K562 (cell line): ENCODE data around the gene DDX39A. TPM values are rescaled to one million over a fixed set of nuclear protein-coding genes. Genes with fewer than 3 reads are reported as not detected.

Experiments
- CTCFL ChIP-seq: IDR thresholded peaks from 2 replicates; pipeline ENCODE4 v1.6.1; 2011; ENCODE audit warnings: borderline replicate concordance, low read depth, mild to moderate bottlenecking, moderate library complexity, low read length; ENCODE audit not compliant: insufficient read depth, poor library complexity, severe bottlenecking
- FOXA3 ChIP-seq, 2 experiments: fragments of 450-650 bp in 1 of 2; sonication (generic) in 1 of 2; formaldehyde crosslinking; IDR thresholded peaks in 1 of 2; conservative IDR thresholded peaks in 1 of 2; 2 replicates each; pipeline versions ENCODE4 v1.4.0 to v1.8.0; 2020 to 2022; ENCODE audit warnings: mild to moderate bottlenecking in 2 of 2, missing genetic modification reagents in 1 of 2
- FOXJ3 ChIP-seq: sonication (generic); formaldehyde crosslinking; IDR thresholded peaks from 2 replicates; pipeline ENCODE4 v1.4.0; 2020; ENCODE audit warnings: mild to moderate bottlenecking, missing genetic modification reagents
- FOXK1 ChIP-seq: sonication (generic); formaldehyde crosslinking; IDR thresholded peaks from 2 replicates; pipeline ENCODE4 v1.8.0; 2022; ENCODE audit warnings: missing genetic modification reagents, mild to moderate bottlenecking, borderline replicate concordance
- KAT7 ChIP-seq: sonication (generic); formaldehyde crosslinking; IDR thresholded peaks from 2 replicates; pipeline ENCODE4 v1.8.0; 2022; ENCODE audit warnings: missing genetic modification reagents, mild to moderate bottlenecking, borderline replicate concordance
- NFE2 ChIP-seq: IDR thresholded peaks from 2 replicates; pipeline ENCODE4 v1.6.1; 2014; ENCODE audit warnings: antibody characterized with exemption, low read depth
- RBFOX2 ChIP-seq: fragments of 200-400 bp; formaldehyde crosslinking; IDR thresholded peaks from 2 replicates; pipeline ENCODE4 v1.6.1; 2017; ENCODE audit warnings: low read depth, mild to moderate bottlenecking, low read length, moderate library complexity
- RBM34 ChIP-seq: fragments of 200-400 bp; formaldehyde crosslinking; IDR thresholded peaks from 2 replicates; pipeline ENCODE4 v1.6.1; 2018; ENCODE audit warnings: low read length, borderline replicate concordance; ENCODE audit not compliant: insufficient read depth
- REST ChIP-seq, 2 experiments: fragments of 450-650 bp; formaldehyde crosslinking in 1 of 2; IDR thresholded peaks; 2 replicates each; pipeline versions ENCODE4 v1.4.0 to v1.6.1; 2014 to 2020; ENCODE audit warnings: mild to moderate bottlenecking in 2 of 2, borderline replicate concordance in 1 of 2, low read depth in 1 of 2
- SMARCB1 ChIP-seq: IDR thresholded peaks from 2 replicates; pipeline ENCODE4 v1.6.1; 2011; ENCODE audit warnings: improper control_type of control experiment, low read depth; ENCODE audit not compliant: insufficient read length
- SMC3 ChIP-seq: conservative IDR thresholded peaks from 2 replicates; pipeline ENCODE4 v1.6.1; 2011; ENCODE audit warnings: low read depth, low read length, improper control_type of control experiment; ENCODE audit not compliant: insufficient read depth
- ZBTB43 ChIP-seq: sonication (generic); formaldehyde crosslinking; IDR thresholded peaks from 2 replicates; pipeline ENCODE4 v1.8.0; 2023; ENCODE audit warnings: mild to moderate bottlenecking, missing genetic modification reagents
- ZFP36 ChIP-seq: fragments of 150-350 bp; IDR thresholded peaks from 2 replicates; pipeline ENCODE4 v1.6.1; 2018; ENCODE audit warnings: low read length, low read depth; ENCODE audit not compliant: partially characterized antibody
- ZNF124 ChIP-seq: sonication (generic); formaldehyde crosslinking; IDR thresholded peaks from 2 replicates; pipeline ENCODE4 v1.8.1; 2022; ENCODE audit warnings: missing genetic modification reagents
- ZNF655 ChIP-seq: fragments of 250-450 bp; sonication (Bioruptor Pico); IDR thresholded peaks from 2 replicates; pipeline ENCODE4 v1.5.0; 2021
- polyA plus RNA-seq, 8 experiments: library from polyadenylated mRNA; depleted of rRNA in 4 of 8; stranded (reverse) in 5 of 8; unstranded in 3 of 8; fragments of >200 nt; fragmentation: Nextera tagmentation in 2 of 8; fragmentation: Illumina TruSeq in 1 of 8; extraction: Ambion mirVana in 2 of 8; extraction: Trizol in 1 of 8; gene quantifications; 2 replicates each; pipeline versions ENCODE4 v1.2.1 to v1.2.3, GENCODE V29; 2011 to 2014; ENCODE audit warnings: inconsistent platforms in 1 of 8, missing spikeins in 1 of 8
- total RNA-seq, 7 experiments: library from RNA; depleted of rRNA in 6 of 7; stranded (reverse); fragments of >200 nt in 6 of 7; fragmentation: Illumina TruSeq in 2 of 7; extraction: Trizol in 2 of 7; gene quantifications; 2 replicates each; pipeline versions ENCODE4 v1.2.1 to v1.2.3, GENCODE V29; 2011 to 2021; ENCODE audit warnings: low replicate concordance in 1 of 7

DDX39A gene
- total and polyA plus RNA-seq, 9 of the 15 experiments (the other 6 are each of a cell fraction or from before 2014, with no cell fraction given), result 90.3 to 250 (median 188) TPM

- TF ChIP-seq RBFOX2 (0 out of 2 replicates have a peak, but pooled peaks have one; percentile 16), RBM34 (no peak), NFE2 (no peak), REST (IDR thresholded peaks at IDR 0.05; ENCODE audit: borderline replicate concordance) (peak; percentile 71; the same call in 1 of the 2 replicates), REST (CRISPR knock-in tag; IDR thresholded peaks at IDR 0.05; ENCODE audit: low read depth) (no peak), KAT7 (CRISPR knock-in tag) (no peak), ZBTB43 (CRISPR knock-in tag) (no peak), FOXA3 (CRISPR knock-in tag; conservative IDR thresholded peaks at IDR 0.05 in 1 of 2, IDR thresholded peaks at IDR 0.05 in 1 of 2) (no peak), FOXK1 (CRISPR knock-in tag) (no peak), SMARCB1 (no peak), ZNF655 (CRISPR knock-in tag) (no peak), ZNF124 (CRISPR knock-in tag) (no peak), ZFP36 (peak; percentile 58), SMC3 (0 out of 2 replicates have a peak, but pooled peaks have one; percentile 7), FOXJ3 (CRISPR knock-in tag) (no peak), CTCFL (no peak)
These were observed 57.3 kb downstream of the DDX39A start (continued) for GRCh38 chr19:14361824-14362223.
